ENCODE measurements around the gene PAXIP1.

The PAXIP1 gene

GRCh38 chr7:154896076-154896475, 106.8 kb downstream of the PAXIP1 start:
- TF ChIP-seq REST (IDR thresholded peaks at IDR 0.05; ENCODE audit: low read depth) (no peak), NFIC (IDR thresholded peaks at IDR 0.05) (no peak), ZBTB7A (IDR thresholded peaks at IDR 0.05; ENCODE audit: low read depth) (no peak), EP300 (IDR thresholded peaks at IDR 0.05; ENCODE audit: borderline replicate concordance) (no peak), TAF1 (IDR thresholded peaks at IDR 0.05; ENCODE audit: low read depth) (no peak), TEAD4 (IDR thresholded peaks at IDR 0.05) (no peak), TCF12 (IDR thresholded peaks at IDR 0.05; ENCODE audit: low read depth) (no peak), CREB1 (IDR thresholded peaks at IDR 0.05; ENCODE audit: low read depth) (no peak), EGR1 (IDR thresholded peaks at IDR 0.05) (no peak), MAX (IDR thresholded peaks at IDR 0.05) (no peak)
